H9 (cell line): ENCODE results near the gene CELA2A. TPM values are rescaled to one million over a fixed set of nuclear protein-coding genes. Genes with fewer than 3 reads are reported as not detected.

Source experiments
- DNase-seq: peaks from one replicate; pipeline ENCODE4 v3.0.0-alpha.2; 2017
- H2AFZ ChIP-seq: one replicate; pipeline ENCODE4 v1.6.1; 2013; ENCODE audit warnings: mild to moderate bottlenecking, low read length, control low read depth, moderate library complexity
- H2AK5ac ChIP-seq: 2 replicates; pipeline ENCODE4 v1.6.1; 2013; ENCODE audit warnings: low read length, control low read depth, mixed read lengths; ENCODE audit not compliant: insufficient read length
- H2BK120ac ChIP-seq: one replicate; pipeline ENCODE4 v1.6.1; 2013; ENCODE audit warnings: low read depth, mild to moderate bottlenecking, low read length, control low read depth, inconsistent platforms; ENCODE audit not compliant: poor library complexity, severe bottlenecking
- H2BK12ac ChIP-seq: 2 replicates; pipeline ENCODE4 v1.6.1; 2013; ENCODE audit warnings: low read length, control low read depth, mixed read lengths, low read depth; ENCODE audit not compliant: insufficient read length
- H2BK15ac ChIP-seq: 2 replicates; pipeline ENCODE4 v1.6.1; 2013; ENCODE audit warnings: low read depth, low read length, control low read depth
- H2BK20ac ChIP-seq: one replicate; pipeline ENCODE4 v1.6.1; 2013; ENCODE audit warnings: low read depth, mild to moderate bottlenecking, low read length, control low read depth, inconsistent platforms; ENCODE audit not compliant: poor library complexity, severe bottlenecking
- H2BK5ac ChIP-seq: 2 replicates; pipeline ENCODE4 v1.6.1; 2013; ENCODE audit warnings: low read length, control low read depth, mixed read lengths; ENCODE audit not compliant: insufficient read length
- H3K14ac ChIP-seq: 2 replicates; pipeline ENCODE4 v1.6.1; 2013; ENCODE audit warnings: low read length, control low read depth; ENCODE audit not compliant: insufficient read depth
- H3K18ac ChIP-seq: 2 replicates; pipeline ENCODE4 v1.6.1; 2013; ENCODE audit warnings: low read depth, mild to moderate bottlenecking, mixed read lengths, low read length, control low read depth; ENCODE audit not compliant: insufficient read length
- H3K23ac ChIP-seq: 2 replicates; pipeline ENCODE4 v1.6.1; 2013; ENCODE audit warnings: low read length, control low read depth, mixed read lengths, low read depth; ENCODE audit not compliant: insufficient read length
- H3K23me2 ChIP-seq: 2 replicates; pipeline ENCODE4 v1.6.1; 2013; ENCODE audit warnings: low read depth, mild to moderate bottlenecking, mixed read lengths, low read length, control low read depth; ENCODE audit not compliant: insufficient read length, poor library complexity, severe bottlenecking
- H3K27ac ChIP-seq: 2 replicates; pipeline ENCODE4 v1.5.1; 2013; ENCODE audit warnings: low read length, control low read depth, mixed read lengths, low read depth; ENCODE audit not compliant: insufficient read length
- H3K27me3 ChIP-seq: 2 replicates; pipeline ENCODE4 v1.6.1; 2013; ENCODE audit warnings: low read length, control low read depth, inconsistent platforms; ENCODE audit not compliant: insufficient read depth
- H3K4ac ChIP-seq: 2 replicates; pipeline ENCODE4 v1.6.1; 2013; ENCODE audit warnings: low read depth, mild to moderate bottlenecking, control low read depth, inconsistent platforms, low read length, moderate library complexity
- H3K4me1 ChIP-seq: 2 replicates; pipeline ENCODE4 v1.6.1; 2013; ENCODE audit warnings: low read length, control low read depth, inconsistent platforms; ENCODE audit not compliant: insufficient read depth
- H3K4me2 ChIP-seq: 2 replicates; pipeline ENCODE4 v1.6.1; 2013; ENCODE audit warnings: low read length, control low read depth, mixed read lengths; ENCODE audit not compliant: insufficient read length, insufficient read depth
- H3K56ac ChIP-seq: 2 replicates; pipeline ENCODE4 v1.6.1; 2013; ENCODE audit warnings: low read depth, mild to moderate bottlenecking, mixed read lengths, low read length, control low read depth; ENCODE audit not compliant: insufficient read length
- H3K79me1 ChIP-seq: 2 replicates; pipeline ENCODE4 v1.6.1; 2013; ENCODE audit warnings: low read depth, mild to moderate bottlenecking, moderate library complexity, low read length, control low read depth, inconsistent platforms; ENCODE audit not compliant: insufficient read depth, poor library complexity, severe bottlenecking
- H3K79me2 ChIP-seq: 2 replicates; pipeline ENCODE4 v1.6.1; 2013; ENCODE audit warnings: low read length, control low read depth, inconsistent platforms; ENCODE audit not compliant: insufficient read depth
- H3K9ac ChIP-seq: 2 replicates; pipeline ENCODE4 v1.6.1; 2013; ENCODE audit warnings: low read length, control low read depth, mixed read lengths; ENCODE audit not compliant: insufficient read length; ENCODE audit errors: extremely low read depth
- H3K9me3 ChIP-seq: one replicate; pipeline ENCODE4 v1.6.1; 2013; ENCODE audit warnings: low read depth, low read length, inconsistent platforms; ENCODE audit not compliant: control insufficient read depth
- H3T11ph ChIP-seq: one replicate; pipeline ENCODE4 v1.6.1; 2013; ENCODE audit warnings: mild to moderate bottlenecking, low read length, control low read depth, inconsistent platforms
- H4K20me1 ChIP-seq: one replicate; pipeline ENCODE4 v1.6.1; 2013; ENCODE audit not compliant: control insufficient read depth, insufficient read length, insufficient read depth
- H4K5ac ChIP-seq: 2 replicates; pipeline ENCODE4 v1.6.1; 2013; ENCODE audit warnings: low read depth, mild to moderate bottlenecking, mixed read lengths, low read length, control low read depth; ENCODE audit not compliant: insufficient read length
- H4K8ac ChIP-seq: replicated peaks from 2 replicates; pipeline ENCODE4 v1.6.1; 2013; ENCODE audit warnings: low read length, control low read depth, mixed read lengths, low read depth; ENCODE audit not compliant: insufficient read length
- H4K91ac ChIP-seq: 2 replicates; pipeline ENCODE4 v1.6.1; 2013; ENCODE audit warnings: low read depth, mild to moderate bottlenecking, moderate library complexity, mixed read lengths, low read length, control low read depth; ENCODE audit not compliant: insufficient read length
- H3K27ac Mint-ChIP-seq, 3 experiments: 2 replicates in 2 of 3; 3 replicates in 1 of 3; pipeline ENCODE4 v1.8.0; 2020 to 2021; ENCODE audit warnings: mixed read lengths in 3 of 3, mild to moderate bottlenecking in 1 of 3, moderate library complexity in 1 of 3
- H3K27me3 Mint-ChIP-seq: 2 replicates; pipeline ENCODE4 v1.8.0; 2021; ENCODE audit warnings: low read depth, mild to moderate bottlenecking, moderate library complexity, mixed read lengths
- H3K36me3 Mint-ChIP-seq, 3 experiments: 2 replicates in 2 of 3; 3 replicates in 1 of 3; pipeline ENCODE4 v1.8.0; 2020 to 2021; ENCODE audit warnings: low read depth in 3 of 3, mixed read lengths in 3 of 3; ENCODE audit not compliant: insufficient read depth in 1 of 3
- H3K4me1 Mint-ChIP-seq, 2 experiments: 2 replicates each; pipeline ENCODE4 v1.8.0; 2020; ENCODE audit warnings: mixed read lengths in 2 of 2
- H3K4me3 Mint-ChIP-seq, 2 experiments: 2 replicates in 1 of 2; 3 replicates in 1 of 2; pipeline ENCODE4 v1.8.0; 2020 to 2021; ENCODE audit warnings: mild to moderate bottlenecking in 2 of 2, mixed read lengths in 2 of 2, moderate library complexity in 1 of 2
- H3K9me3 Mint-ChIP-seq, 2 experiments: 2 replicates in 1 of 2; 3 replicates in 1 of 2; pipeline ENCODE4 v1.8.0; 2020; ENCODE audit warnings: mild to moderate bottlenecking in 2 of 2, mixed read lengths in 2 of 2, moderate library complexity in 1 of 2
- CTCF ChIP-seq: fragments of 200-600 bp; sonication (generic); conservative IDR thresholded peaks from 3 replicates; pipeline ENCODE4 v1.8.0; 2021; ENCODE audit warnings: antibody characterized with exemption, mild to moderate bottlenecking
- WGBS: extraction: QIAGEN DNeasy Blood & Tissue Kit; methylation state at CpG from one replicate; pipeline ENCODE4 v1.1.7; 2013; ENCODE audit warnings: missing lambda C conversion rate, low lambda C conversion rate, mixed read lengths; ENCODE audit not compliant: insufficient read length; ENCODE audit errors: extremely low coverage; 5-methylcytosine and 5-hydroxymethylcytosine counted together
- total RNA-seq: library from RNA; stranded (reverse); gene quantifications from 2 replicates; pipeline ENCODE4 v1.2.1, GENCODE V29; 2021

The CELA2A gene
- total RNA-seq, 1 experiment from 2014 or later, result not detected

DNA sequence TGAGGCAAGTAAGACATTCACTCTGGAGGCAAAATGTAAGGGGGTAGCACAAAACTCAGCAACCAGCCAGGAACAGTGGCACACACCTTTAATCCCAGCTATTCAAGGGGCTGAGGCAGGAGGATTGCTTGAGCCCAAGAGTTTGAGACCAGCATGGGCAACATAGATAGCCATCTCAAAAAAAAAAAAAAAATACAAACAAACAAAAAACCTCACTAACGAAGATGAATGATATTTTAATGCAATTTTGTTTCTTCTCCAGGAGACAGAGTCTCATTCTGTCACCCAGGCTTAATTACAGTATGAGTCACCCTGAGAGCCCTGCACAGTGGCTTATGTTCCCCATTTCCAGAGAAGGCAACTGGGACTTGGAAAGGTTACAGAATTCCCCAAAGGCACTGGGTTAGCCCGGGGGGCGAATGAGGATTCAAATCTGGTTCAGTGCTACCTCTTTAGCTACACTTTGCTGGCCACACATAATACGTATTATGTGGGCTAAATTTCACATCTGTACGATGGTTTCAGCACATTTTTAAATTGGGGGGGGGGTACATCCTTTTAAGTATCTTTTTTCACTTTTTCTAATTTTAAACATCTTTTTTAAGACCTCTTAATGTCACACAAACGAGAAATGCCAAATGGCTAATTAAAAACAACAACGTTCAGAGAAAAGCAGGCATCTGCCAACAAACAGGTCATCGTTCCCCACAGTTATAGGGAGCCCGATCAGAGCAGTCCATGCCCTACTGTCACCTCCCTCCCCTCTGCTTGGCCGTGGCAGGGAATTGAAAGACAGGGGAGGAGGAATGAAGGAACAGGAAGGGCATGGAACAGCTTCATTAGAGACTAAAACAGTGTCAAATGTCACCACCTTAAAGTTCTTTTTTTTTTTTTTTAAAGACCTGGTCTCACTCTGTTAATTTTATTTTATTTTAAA is 3.5 kb downstream of the CELA2A start:
- no peak for TF ChIP-seq CTCF
- Histone ChIP-seq H3K23ac (no peak overlapping the region), H3K4me1 (no peaks in the 10 kb centered on the region), H3K27me3 (no peaks in the 10 kb centered on the region), H2AFZ (no peak overlapping the region), H3K18ac (no peak overlapping the region), H4K8ac (no peak overlapping the region), H4K20me1 (no peaks in the 10 kb centered on the region), H4K91ac (no peak overlapping the region), H3K4ac (no peak overlapping the region), H3K79me1 (no peaks in the 10 kb centered on the region), H2BK120ac (no peak overlapping the region), H4K5ac (no peak overlapping the region), H2BK5ac (no peak overlapping the region), H3K23me2 (no peaks in the 10 kb centered on the region), H2BK20ac (no peak overlapping the region), H3K9me3 (no peaks in the 10 kb centered on the region), H3K14ac (no peak overlapping the region), H3K9ac (no peak overlapping the region), H3K27ac (no peak overlapping the region), H2BK12ac (no peak overlapping the region), H3K56ac (no peak overlapping the region), H3T11ph (no peak overlapping the region), H2BK15ac (no peak overlapping the region), H3K79me2 (no peaks in the 10 kb centered on the region), H2AK5ac (no peak overlapping the region), H3K4me2 (no peak overlapping the region)
- 0 out of 2 replicates have a peak, but pooled peaks cover 2% of the 10 kb centered on the region for H3K27me3 Mint-ChIP-seq
- peak overlapping the region in 2 of 3 experiments; percentile 11 to 45; a peak in 2 of 7 replicates for H3K27ac Mint-ChIP-seq
- H3K9me3 Mint-ChIP-seq, result no peaks in the 10 kb centered on the region
- no peak for DNase-seq
- peaks cover 15 to 30% of the 10 kb centered on the region in 2 experiments for H3K4me1 Mint-ChIP-seq
- peak overlapping the region in 1 of 2 experiments; percentile 38; a peak in 1 of 5 replicates for H3K4me3 Mint-ChIP-seq
- no peaks in the 10 kb centered on the region for H3K36me3 Mint-ChIP-seq
- no CpG with 5 or more reads among the region's 10 CpGs for WGBS
